HFFc6 (cell line): ENCODE measurements around the gene GPSM1. TPM values are rescaled to one million over a fixed set of nuclear protein-coding genes. Genes with fewer than 3 reads are reported as not detected.

Source experiments
- DNase-seq: peaks from one replicate; pipeline ENCODE4 v3.0.0-alpha.2; 2018
- H3K27ac Mint-ChIP-seq: 2 replicates; pipeline ENCODE4 v1.8.0; 2020; ENCODE audit warnings: mild to moderate bottlenecking, mixed read lengths
- H3K27me3 Mint-ChIP-seq: 2 replicates; pipeline ENCODE4 v1.8.0; 2021; ENCODE audit warnings: mild to moderate bottlenecking, moderate library complexity, mixed read lengths; ENCODE audit not compliant: insufficient read depth
- H3K36me3 Mint-ChIP-seq: 2 replicates; pipeline ENCODE4 v1.8.0; 2021; ENCODE audit warnings: low read depth, mixed read lengths
- H3K4me1 Mint-ChIP-seq: 2 replicates; pipeline ENCODE4 v1.8.0; 2020; ENCODE audit warnings: low read depth, mixed read lengths
- H3K4me3 Mint-ChIP-seq: 2 replicates; pipeline ENCODE4 v1.8.0; 2020; ENCODE audit warnings: mild to moderate bottlenecking, moderate library complexity, mixed read lengths
- H3K9me3 Mint-ChIP-seq: 2 replicates; pipeline ENCODE4 v1.8.0; 2020; ENCODE audit warnings: mild to moderate bottlenecking, mixed read lengths
- total RNA-seq, 6 experiments: library from RNA; stranded (reverse); fragmentation: NEBNext Ultra II Directional; extraction: Animal tissue kit (Norgen Biotek cat#: 25700); gene quantifications; 2 replicates in 1 of 6; 3 replicates in 5 of 6; pipeline ENCODE4 v1.2.3, GENCODE V29; 2021
- TF ChIP-seq, protein P1 (sequence below): fragments of 200-600 bp; sonication (generic); IDR thresholded peaks from 2 replicates; pipeline ENCODE4 v1.5.0; 2021; ENCODE audit warnings: antibody characterized with exemption, mild to moderate bottlenecking

GPSM1 gene
- total RNA-seq, 6 experiments from 2014 or later: 50.9 to 60.2 (median 55.0) TPM

DNA sequence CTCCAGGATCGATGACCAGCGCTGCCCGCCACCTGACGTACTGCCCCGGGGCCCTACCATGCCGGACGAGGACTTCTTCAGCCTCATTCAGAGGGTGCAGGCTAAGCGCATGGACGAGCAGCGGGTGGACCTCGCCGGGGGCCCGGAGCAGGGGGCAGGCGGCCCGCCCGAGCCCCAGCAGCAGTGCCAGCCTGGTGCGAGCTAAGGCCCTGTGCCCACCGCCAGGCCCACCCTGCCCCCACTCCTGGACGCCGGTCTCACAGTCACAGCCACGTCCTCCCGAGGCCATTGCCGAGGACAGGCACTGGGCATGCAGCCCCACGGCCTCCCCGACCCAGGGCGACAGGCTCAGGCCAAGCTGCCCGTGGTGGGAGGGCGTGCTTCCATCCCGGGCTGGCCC, 30.7 kb downstream of the GPSM1 start:
- Mint-ChIP-seq H3K27me3 (peaks cover 26% of the 10 kb centered on the region), H3K4me1 (peaks cover 30% of the 10 kb centered on the region), H3K36me3 (no peaks in the 10 kb centered on the region), H3K9me3 (no peaks in the 10 kb centered on the region), H3K4me3 (no peak overlapping the region), H3K27ac (no peak overlapping the region)
- no peak for DNase-seq
- TF ChIP-seq, protein P1, sequence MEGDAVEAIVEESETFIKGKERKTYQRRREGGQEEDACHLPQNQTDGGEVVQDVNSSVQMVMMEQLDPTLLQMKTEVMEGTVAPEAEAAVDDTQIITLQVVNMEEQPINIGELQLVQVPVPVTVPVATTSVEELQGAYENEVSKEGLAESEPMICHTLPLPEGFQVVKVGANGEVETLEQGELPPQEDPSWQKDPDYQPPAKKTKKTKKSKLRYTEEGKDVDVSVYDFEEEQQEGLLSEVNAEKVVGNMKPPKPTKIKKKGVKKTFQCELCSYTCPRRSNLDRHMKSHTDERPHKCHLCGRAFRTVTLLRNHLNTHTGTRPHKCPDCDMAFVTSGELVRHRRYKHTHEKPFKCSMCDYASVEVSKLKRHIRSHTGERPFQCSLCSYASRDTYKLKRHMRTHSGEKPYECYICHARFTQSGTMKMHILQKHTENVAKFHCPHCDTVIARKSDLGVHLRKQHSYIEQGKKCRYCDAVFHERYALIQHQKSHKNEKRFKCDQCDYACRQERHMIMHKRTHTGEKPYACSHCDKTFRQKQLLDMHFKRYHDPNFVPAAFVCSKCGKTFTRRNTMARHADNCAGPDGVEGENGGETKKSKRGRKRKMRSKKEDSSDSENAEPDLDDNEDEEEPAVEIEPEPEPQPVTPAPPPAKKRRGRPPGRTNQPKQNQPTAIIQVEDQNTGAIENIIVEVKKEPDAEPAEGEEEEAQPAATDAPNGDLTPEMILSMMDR: no peak

DNA sequence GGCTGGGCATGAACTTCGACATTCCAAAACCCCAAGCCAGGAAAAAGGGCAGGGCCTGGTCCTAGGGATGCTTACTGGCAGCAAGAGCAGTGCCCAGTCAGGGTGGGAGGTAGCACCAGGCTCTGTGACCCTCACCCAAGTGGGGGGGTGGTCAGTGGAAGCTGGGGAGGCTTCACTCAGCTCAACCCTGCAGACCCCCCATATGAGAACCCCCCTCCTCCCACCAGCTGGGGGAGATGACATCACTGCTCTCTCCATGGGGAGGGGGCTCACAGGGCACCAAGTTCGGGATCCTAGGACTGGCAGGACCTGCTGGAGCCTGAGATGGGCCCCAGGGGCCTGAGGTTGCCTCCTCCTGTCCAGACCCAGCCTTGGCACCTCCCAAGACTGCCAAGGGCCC, 31.5 kb downstream of the GPSM1 start:
- Mint-ChIP-seq H3K27me3 (peaks cover 26% of the 10 kb centered on the region), H3K9me3 (no peaks in the 10 kb centered on the region), H3K27ac (0 out of 2 replicates have a peak overlapping the region, but pooled peaks have one; percentile 16), H3K4me1 (peaks cover 30% of the 10 kb centered on the region), H3K4me3 (no peak overlapping the region), H3K36me3 (no peaks in the 10 kb centered on the region)
- TF ChIP-seq, protein P1: no peak
- DNase-seq: no peak

DNA sequence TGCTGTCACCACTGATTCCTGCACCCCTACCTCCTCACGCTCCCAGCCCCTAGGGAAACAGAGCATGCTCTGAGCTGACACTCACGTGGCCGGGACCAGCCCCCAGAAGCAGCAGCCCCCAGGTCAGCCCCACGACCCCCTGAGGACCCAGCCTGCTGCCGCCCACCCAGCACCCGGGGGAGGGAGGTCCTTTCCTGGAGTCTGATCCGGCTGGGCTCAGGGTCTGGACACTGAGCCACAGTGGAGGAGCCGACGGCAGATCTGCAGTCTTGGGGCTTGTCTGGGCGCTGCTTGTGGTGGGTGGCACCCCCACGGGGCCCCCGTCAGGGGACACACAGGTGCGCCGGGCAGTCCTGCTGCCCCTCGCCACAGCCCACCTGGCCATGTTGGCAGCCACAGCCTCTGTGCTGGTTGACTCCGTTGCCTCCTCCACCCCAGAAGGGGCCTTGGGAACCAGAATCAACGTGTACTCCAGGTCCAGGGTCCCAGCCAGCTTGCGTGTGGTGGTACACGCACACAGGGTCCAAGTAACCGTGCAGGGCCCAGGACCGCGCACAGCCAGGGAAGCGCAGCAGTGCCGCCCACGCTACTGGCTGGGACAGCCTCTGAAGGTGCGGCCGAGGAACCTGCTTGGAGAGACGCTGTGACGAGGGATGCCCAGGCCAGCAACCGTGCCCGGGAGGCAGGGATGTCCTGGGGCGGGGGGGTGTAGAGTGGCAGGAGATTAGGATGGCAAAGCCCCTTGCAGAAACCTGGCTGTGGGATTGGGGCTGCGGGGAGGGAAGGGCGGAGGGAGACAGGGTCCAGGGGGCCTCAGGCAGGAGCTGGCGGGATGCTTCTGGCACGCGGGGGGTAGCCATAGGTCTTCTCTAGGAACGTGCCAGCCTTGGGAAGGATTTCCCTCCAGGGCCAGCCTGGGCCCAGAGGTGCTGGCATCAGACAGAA, 32.7 kb downstream of the GPSM1 start:
- H3K36me3 Mint-ChIP-seq: no peaks in the 10 kb centered on the region
- TF ChIP-seq, protein P1: no peak
- peaks cover 24% of the 10 kb centered on the region for H3K27me3 Mint-ChIP-seq
- no peaks in the 10 kb centered on the region for H3K9me3 Mint-ChIP-seq
- H3K27ac Mint-ChIP-seq: peak overlapping the region; percentile 85
- DNase-seq: no peak
- no peak overlapping the region; the same call in 1 of the 2 replicates for H3K4me3 Mint-ChIP-seq
- peaks cover 23% of the 10 kb centered on the region for H3K4me1 Mint-ChIP-seq

DNA sequence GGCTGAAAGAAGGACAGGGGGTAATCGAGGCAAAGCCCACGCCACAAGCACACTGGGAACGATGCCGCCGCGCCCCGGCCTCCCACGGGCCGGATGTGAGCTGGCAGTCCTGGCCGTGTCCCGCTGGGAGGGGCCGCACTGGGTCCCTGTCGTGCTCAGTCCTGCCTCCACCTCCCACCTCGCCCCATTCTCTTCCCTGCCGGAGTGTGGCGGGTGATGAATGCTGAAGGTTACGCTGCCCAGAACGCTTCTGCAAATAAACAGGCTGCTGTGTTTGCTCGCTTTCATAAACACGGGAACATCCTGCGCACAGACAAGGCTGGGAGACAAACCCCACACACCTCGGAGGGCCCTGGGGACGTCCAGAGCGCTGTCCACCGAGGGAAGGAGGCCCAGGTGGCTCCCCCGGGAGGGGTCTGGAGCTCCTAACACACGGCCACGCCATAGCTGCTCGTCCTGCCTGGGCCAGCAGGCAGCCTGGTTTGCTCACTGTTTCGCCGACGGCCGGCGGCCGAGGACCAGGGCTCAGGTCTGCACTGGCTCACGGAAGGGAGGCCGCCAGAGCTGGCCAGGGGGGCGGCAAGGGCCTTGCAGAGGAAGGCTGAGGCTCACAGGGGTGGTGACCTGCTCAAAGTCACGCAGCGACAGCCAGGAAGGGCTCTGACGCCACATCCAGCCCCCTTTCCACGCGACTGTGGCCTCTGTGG, 33.9 kb downstream of the GPSM1 start:
- H3K4me3 Mint-ChIP-seq: peak overlapping the region; percentile 51; the same call in 1 of the 2 replicates
- H3K9me3 Mint-ChIP-seq: no peaks in the 10 kb centered on the region
- H3K27me3 Mint-ChIP-seq: peaks cover 24% of the 10 kb centered on the region
- peak overlapping the region; percentile 85 for H3K27ac Mint-ChIP-seq
- H3K36me3 Mint-ChIP-seq: no peaks in the 10 kb centered on the region
- TF ChIP-seq, protein P1: no peak
- no peak for DNase-seq
- peaks cover 23% of the 10 kb centered on the region for H3K4me1 Mint-ChIP-seq

DNA sequence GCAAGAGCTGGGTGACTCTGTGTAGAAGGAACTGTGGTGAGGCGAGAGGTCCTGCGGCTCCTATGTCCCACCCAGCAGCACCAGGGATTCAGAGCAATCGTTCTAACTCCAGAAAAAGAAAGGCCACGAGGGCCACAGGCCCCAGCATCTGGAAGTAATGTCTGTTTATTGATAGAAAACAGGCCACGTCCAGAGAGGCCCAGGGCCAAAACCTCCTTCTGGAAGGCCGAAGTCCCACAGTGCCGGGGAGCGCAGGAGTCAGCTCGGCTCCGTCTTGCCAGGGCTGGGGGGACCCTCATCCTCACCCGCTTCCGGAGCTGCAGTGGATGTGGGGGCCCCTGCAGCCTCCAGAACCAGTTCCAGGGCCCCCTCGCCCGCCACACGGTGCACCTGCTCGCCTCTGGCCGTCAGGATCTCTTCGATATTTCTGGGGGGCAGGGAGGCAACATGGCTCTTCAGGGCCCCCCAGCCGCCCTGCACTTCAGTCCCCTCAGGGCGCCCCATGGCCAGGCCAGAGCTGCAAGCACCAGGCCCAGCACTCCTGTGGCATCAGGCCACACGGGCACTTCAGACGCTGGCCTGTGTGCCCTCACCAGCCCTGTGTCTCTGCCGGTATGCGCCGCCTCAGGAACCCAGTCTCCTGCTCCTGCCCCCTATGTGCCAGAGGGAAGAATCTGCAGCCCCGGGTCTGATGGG, 34.6 kb downstream of the GPSM1 start:
- peaks cover 24% of the 10 kb centered on the region for H3K27me3 Mint-ChIP-seq
- H3K9me3 Mint-ChIP-seq: no peaks in the 10 kb centered on the region
- no peaks in the 10 kb centered on the region for H3K36me3 Mint-ChIP-seq
- no peak for DNase-seq
- H3K4me1 Mint-ChIP-seq: peaks cover 23% of the 10 kb centered on the region
- TF ChIP-seq, protein P1: peak; percentile 39; the same call in 1 of the 2 replicates
- peak overlapping the region; percentile 87 for H3K27ac Mint-ChIP-seq
- peak overlapping the region; percentile 85 for H3K4me3 Mint-ChIP-seq
